Activated naive CD4-positive, alpha-beta T cell treated with anti-CD3 and anti-CD28 coated beads, Interleukin-2, amount 50 U/mL, for 72 hours (primary cell): Measurements from ENCODE around the gene RNF41. TPM values are rescaled to one million over a fixed set of nuclear protein-coding genes. Genes with fewer than 3 reads are reported as not detected.
A peak's percentile ranks its signal among the peaks of the same experiment; 100 is the strongest.

Experiments
- ATAC-seq, 2 donors: fragments of 150-1000 bp; cut with Tn5 transposase; 2 replicates each; pipeline ENCODE4 v1.10.0; 2021; ENCODE audit warnings: mild to moderate bottlenecking in 2 of 2, moderate library complexity in 2 of 2
- DNase-seq, 2 donors: peaks; one replicate each; pipeline ENCODE4 v3.0.0; 2021 to 2022; ENCODE audit warnings: low spot score in 2 of 2
- H3K27ac Mint-ChIP-seq, 2 donors: one replicate each; pipeline ENCODE4 v1.8.0; 2022; ENCODE audit warnings: mild to moderate bottlenecking in 2 of 2, mixed read lengths in 2 of 2
- H3K36me3 Mint-ChIP-seq, 2 donors: one replicate each; pipeline ENCODE4 v1.8.0; 2022; ENCODE audit warnings: mixed read lengths in 2 of 2
- H3K9me3 Mint-ChIP-seq, 2 donors: one replicate each; pipeline ENCODE4 v1.8.0; 2022; ENCODE audit warnings: mixed read lengths in 2 of 2
- total RNA-seq, 2 donors: library from RNA; stranded (reverse); gene quantifications; one replicate each; pipeline ENCODE4 v1.2.3, GENCODE V29; 2022

The RNF41 gene
- total RNA-seq, 2 donors from 2014 or later = 33.4 to 39.0 TPM

- H3K36me3 Mint-ChIP-seq = peaks cover 12 to 13% of the 10 kb centered on the region in 2 donors
- peak overlapping the region; percentile 85 to 87 for H3K27ac Mint-ChIP-seq
- ATAC-seq = no peak
- no peak for DNase-seq
- H3K9me3 Mint-ChIP-seq = no peaks in the 10 kb centered on the region
These were observed 3.2 kb upstream of the RNF41 start for GRCh38 chr12:56224954-56225353.

- DNase-seq (peak; percentile 96), ATAC-seq (peak; percentile 88)
- H3K9me3 Mint-ChIP-seq = no peaks in the 10 kb centered on the region
- H3K36me3 Mint-ChIP-seq = peaks cover 12 to 13% of the 10 kb centered on the region in 2 donors
- peak within 1 kb of the TSS; percentile 85 to 87 for H3K27ac Mint-ChIP-seq
These were observed 2.5 kb upstream of the RNF41 start, which contains the start of gene NABP2 for GRCh38 chr12:56224102-56224701. Gene NABP2, plus strand, starts transcription at chr12:56224342. Its CDS starts 515 bp downstream, at chr12:56224857.

GRCh38 chr12:56223571-56224101, 1.9 kb upstream of the RNF41 start:
- H3K36me3 Mint-ChIP-seq = peaks cover 12 to 13% of the 10 kb centered on the region in 2 donors
- no peaks in the 10 kb centered on the region for H3K9me3 Mint-ChIP-seq
- no peak for ATAC-seq
- H3K27ac Mint-ChIP-seq = peak overlapping the region in 1 of 2 donors; percentile 87
- no peak for DNase-seq

- ATAC-seq (no peak), DNase-seq (no peak)
- H3K27ac Mint-ChIP-seq = peak overlapping the region; percentile 96 to 97
- peaks cover 12 to 13% of the 10 kb centered on the region in 2 donors for H3K36me3 Mint-ChIP-seq
- H3K9me3 Mint-ChIP-seq = no peaks in the 10 kb centered on the region
These were observed 791 bp upstream of the RNF41 start for GRCh38 chr12:56222531-56222895.

GRCh38 chr12:56221232-56221756, 428 bp downstream of the RNF41 start:
- H3K9me3 Mint-ChIP-seq = no peaks in the 10 kb centered on the region
- ATAC-seq (peak; percentile 33 to 55), DNase-seq (no peak)
- H3K27ac Mint-ChIP-seq = peak overlapping the region; percentile 96 to 97
- H3K36me3 Mint-ChIP-seq = peaks cover 13 to 16% of the 10 kb centered on the region in 2 donors

GRCh38 chr12:56220611-56221231, 1.0 kb downstream of the RNF41 start:
- Mint-ChIP-seq H3K9me3 (no peaks in the 10 kb centered on the region), H3K36me3 (peaks cover 13 to 16% of the 10 kb centered on the region in 2 donors), H3K27ac (peak overlapping the region; percentile 96 to 97)
- DNase-seq = no peak
- no peak for ATAC-seq

- Mint-ChIP-seq H3K9me3 (no peaks in the 10 kb centered on the region), H3K27ac (no peak overlapping the region), H3K36me3 (peaks cover 13 to 22% of the 10 kb centered on the region in 2 donors)
- DNase-seq (no peak), ATAC-seq (no peak)
These were observed 1.9 kb downstream of the RNF41 start for GRCh38 chr12:56219840-56220239.

GRCh38 chr12:56216461-56216860, 5.3 kb downstream of the RNF41 start:
- Mint-ChIP-seq H3K9me3 (no peaks in the 10 kb centered on the region), H3K27ac (peak overlapping the region in 1 of 2 donors; percentile 85), H3K36me3 (peaks cover 1 to 20% of the 10 kb centered on the region in 2 donors)
- DNase-seq = no peak
- no peak for ATAC-seq

GRCh38 chr12:56213878-56214277, 7.8 kb downstream of the RNF41 start:
- Mint-ChIP-seq H3K36me3 (peaks cover 0 to 17% of the 10 kb centered on the region in 2 donors), H3K27ac (no peak overlapping the region), H3K9me3 (no peaks in the 10 kb centered on the region)
- ATAC-seq (no peak), DNase-seq (no peak)

GRCh38 chr12:56212361-56212760, 9.4 kb downstream of the RNF41 start:
- ATAC-seq (peak; percentile 96 to 97), DNase-seq (no peak)
- peak overlapping the region in 1 of 2 donors; percentile 55 for H3K27ac Mint-ChIP-seq
- no peaks in the 10 kb centered on the region for H3K9me3 Mint-ChIP-seq
- peaks cover 0 to 17% of the 10 kb centered on the region in 2 donors for H3K36me3 Mint-ChIP-seq

GRCh38 chr12:56208006-56208405, 13.7 kb downstream of the RNF41 start:
- peaks cover 0 to 6% of the 10 kb centered on the region in 2 donors for H3K36me3 Mint-ChIP-seq
- H3K27ac Mint-ChIP-seq = no peak overlapping the region
- H3K9me3 Mint-ChIP-seq = no peaks in the 10 kb centered on the region
- DNase-seq (no peak), ATAC-seq (no peak)

- Mint-ChIP-seq H3K27ac (peak overlapping the region; percentile 32 to 52), H3K36me3 (no peaks in the 10 kb centered on the region), H3K9me3 (no peaks in the 10 kb centered on the region)
- DNase-seq (peak in 1 of 2 donors; percentile 53), ATAC-seq (peak; percentile 71 to 75)
These were observed 15.1 kb downstream of the RNF41 start for GRCh38 chr12:56206452-56207166.

- Mint-ChIP-seq H3K9me3 (no peaks in the 10 kb centered on the region), H3K36me3 (no peaks in the 10 kb centered on the region), H3K27ac (no peak overlapping the region)
- DNase-seq (no peak), ATAC-seq (no peak)
These were observed 16.3 kb downstream of the RNF41 start for GRCh38 chr12:56205445-56205844.

GRCh38 chr12:56204275-56204674, 17.4 kb downstream of the RNF41 start:
- H3K36me3 Mint-ChIP-seq = no peaks in the 10 kb centered on the region
- peak overlapping the region in 1 of 2 donors; percentile 34 for H3K27ac Mint-ChIP-seq
- ATAC-seq (no peak), DNase-seq (no peak)
- no peaks in the 10 kb centered on the region for H3K9me3 Mint-ChIP-seq

GRCh38 chr12:56202838-56203237, 18.9 kb downstream of the RNF41 start:
- ATAC-seq = no peak
- DNase-seq = no peak
- Mint-ChIP-seq H3K36me3 (no peaks in the 10 kb centered on the region), H3K27ac (peak overlapping the region in 1 of 2 donors; percentile 10), H3K9me3 (no peaks in the 10 kb centered on the region)

GRCh38 chr12:56202366-56202765, 19.4 kb downstream of the RNF41 start:
- ATAC-seq (no peak), DNase-seq (no peak)
- no peaks in the 10 kb centered on the region for H3K36me3 Mint-ChIP-seq
- no peaks in the 10 kb centered on the region for H3K9me3 Mint-ChIP-seq
- peak overlapping the region in 1 of 2 donors; percentile 10 for H3K27ac Mint-ChIP-seq

- no peaks in the 10 kb centered on the region for H3K9me3 Mint-ChIP-seq
- H3K27ac Mint-ChIP-seq = no peak overlapping the region
- no peaks in the 10 kb centered on the region for H3K36me3 Mint-ChIP-seq
- no peak for DNase-seq
- no peak for ATAC-seq
These were observed 22.9 kb downstream of the RNF41 start for GRCh38 chr12:56198836-56199235.
